ENCODE data around the gene FSTL5.

GRCh38 chr4:162016219-162016618, 147.6 kb downstream of the FSTL5 start:
- TF ChIP-seq ARNTL (CRISPR knock-in tag; IDR thresholded peaks at IDR 0.05; ENCODE audit: borderline replicate concordance, low read depth) (no peak), ZC3H10 (CRISPR knock-in tag; IDR thresholded peaks at IDR 0.05) (no peak), RARB (CRISPR knock-in tag; IDR thresholded peaks at IDR 0.05) (no peak), CREB5 (CRISPR knock-in tag; IDR thresholded peaks at IDR 0.05; ENCODE audit: low read depth) (no peak), ZNF565 (CRISPR knock-in tag; conservative IDR thresholded peaks at IDR 0.05; ENCODE audit: low read depth) (no peak), PATZ1 (CRISPR knock-in tag; IDR thresholded peaks at IDR 0.05; ENCODE audit: borderline replicate concordance) (no peak), ZFP3 (CRISPR knock-in tag; IDR thresholded peaks at IDR 0.05) (no peak), ZNF8 (CRISPR knock-in tag; IDR thresholded peaks at IDR 0.05) (no peak), ZFP30 (CRISPR knock-in tag; IDR thresholded peaks at IDR 0.05) (no peak), ISL1 (CRISPR knock-in tag; IDR thresholded peaks at IDR 0.05) (no peak), GLIS3 (CRISPR knock-in tag; IDR thresholded peaks at IDR 0.05) (no peak), TSHZ2 (CRISPR knock-in tag; IDR thresholded peaks at IDR 0.05) (no peak)

Measured in SK-N-SH treated with all-trans-retinoic acid at 6 μM for 48 hours (cell line).